H1 (cell line): ENCODE data around the gene TTLL5. TPM values are rescaled to one million over a fixed set of nuclear protein-coding genes. Genes with fewer than 3 reads are reported as not detected.

ENCODE experiments used
- BRCA1 ChIP-seq: IDR thresholded peaks from 2 replicates; pipeline ENCODE4 v1.6.1; 2012; ENCODE audit warnings: low read depth, low read length, improper control_type of control experiment
- POLR2A ChIP-seq, 2 experiments: IDR thresholded peaks; 1 replicate in 1 of 2; 2 replicates in 1 of 2; pipeline ENCODE4 v1.6.1; 2011; ENCODE audit warnings: low read depth in 2 of 2, low read length in 2 of 2, mild to moderate bottlenecking in 2 of 2; ENCODE audit errors: control extremely low read depth in 1 of 2
- RBBP5 ChIP-seq: IDR thresholded peaks from 2 replicates; pipeline ENCODE4 v1.7.1; 2012; ENCODE audit warnings: low read depth, mild to moderate bottlenecking, inconsistent platforms, low read length, moderate library complexity, borderline replicate concordance
- SIRT6 ChIP-seq: IDR thresholded peaks from one replicate; pipeline ENCODE4 v1.7.1; 2012; ENCODE audit warnings: low read length, inconsistent platforms
- SP4 ChIP-seq: IDR thresholded peaks from 2 replicates; pipeline ENCODE4 v1.6.1; 2012; ENCODE audit warnings: low read length, inconsistent platforms
- SRF ChIP-seq: IDR thresholded peaks from 2 replicates; pipeline ENCODE4 v1.6.1; 2011; ENCODE audit warnings: mild to moderate bottlenecking, low read depth, low read length, moderate library complexity
- polyA plus RNA-seq, 7 experiments: library from polyadenylated mRNA; depleted of rRNA in 3 of 7; stranded (reverse) in 5 of 7; unstranded in 2 of 7; fragments of >200 nt in 5 of 7; fragments of 200-250 nt in 2 of 7; gene quantifications; 1 replicate in 5 of 7; 2 replicates in 1 of 7; 4 replicates in 1 of 7; pipeline versions ENCODE4 v1.2.1 to v1.2.3, GENCODE V29; 2011 to 2013; ENCODE audit warnings: missing spikeins in 2 of 7, mixed read lengths in 2 of 7
- total RNA-seq: library from RNA; stranded (reverse); fragmentation: NEBNext Ultra II Directional; extraction: Animal tissue kit (Norgen Biotek cat#: 25700); gene quantifications from 2 replicates; pipeline ENCODE4 v1.2.1, GENCODE V29; 2021
- TF ChIP-seq, protein P1 (sequence below): IDR thresholded peaks from 2 replicates; pipeline ENCODE4 v1.6.1; 2012; ENCODE audit warnings: low read length, inconsistent platforms

Gene TTLL5
- total and polyA plus RNA-seq, 2 of the 8 experiments (the other 6 are each of a cell fraction or from before 2014, with no cell fraction given): 16.1 to 45.9 TPM

DNA sequence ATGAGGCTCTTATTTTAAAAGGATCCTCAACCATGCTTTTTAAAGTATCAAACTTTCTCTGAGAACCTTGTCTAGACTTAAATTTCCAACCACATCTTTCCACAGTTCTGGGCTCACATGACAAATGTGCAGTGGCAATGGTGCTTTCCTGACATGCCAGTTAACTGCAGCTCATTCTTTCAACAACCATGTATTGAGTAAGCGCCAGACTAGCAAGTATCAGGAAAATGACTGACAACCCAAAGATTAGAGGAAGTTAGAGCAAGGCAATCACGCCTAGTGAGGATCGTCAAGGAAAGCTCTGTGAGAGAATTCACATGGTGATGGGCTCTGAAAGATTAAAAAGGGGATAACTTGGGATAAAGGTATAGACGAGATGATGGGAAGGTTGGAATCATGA lies 46.9 kb upstream of the TTLL5 start (continued):
- TF ChIP-seq, protein P1, sequence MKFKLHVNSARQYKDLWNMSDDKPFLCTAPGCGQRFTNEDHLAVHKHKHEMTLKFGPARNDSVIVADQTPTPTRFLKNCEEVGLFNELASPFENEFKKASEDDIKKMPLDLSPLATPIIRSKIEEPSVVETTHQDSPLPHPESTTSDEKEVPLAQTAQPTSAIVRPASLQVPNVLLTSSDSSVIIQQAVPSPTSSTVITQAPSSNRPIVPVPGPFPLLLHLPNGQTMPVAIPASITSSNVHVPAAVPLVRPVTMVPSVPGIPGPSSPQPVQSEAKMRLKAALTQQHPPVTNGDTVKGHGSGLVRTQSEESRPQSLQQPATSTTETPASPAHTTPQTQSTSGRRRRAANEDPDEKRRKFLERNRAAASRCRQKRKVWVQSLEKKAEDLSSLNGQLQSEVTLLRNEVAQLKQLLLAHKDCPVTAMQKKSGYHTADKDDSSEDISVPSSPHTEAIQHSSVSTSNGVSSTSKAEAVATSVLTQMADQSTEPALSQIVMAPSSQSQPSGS: no peak
- TF ChIP-seq SIRT6: no peak
- no peak for TF ChIP-seq RBBP5
- no peak for TF ChIP-seq SRF
- no peak for TF ChIP-seq BRCA1
- no peak for TF ChIP-seq SP4
- no peak for TF ChIP-seq POLR2A (IDR thresholded peaks at IDR 0.05; ENCODE audit: control extremely low read depth in 1 of 2, low read depth in 2 of 2, low read length in 2 of 2)
